HG03097 (cell line): ENCODE measurements around the gene TMUB2.

Experiments used
- ATAC-seq: cut with Tn5 transposase; IDR thresholded peaks from one replicate; pipeline ENCODE4 v1.9.1; 2021; ENCODE audit not compliant: unreplicated experiment, low FRiP score

The TMUB2 gene

GRCh38 chr17:44176671-44177501 lies 9.9 kb upstream of the TMUB2 start:
- no peak for ATAC-seq

- ATAC-seq, result no peak
Measured at GRCh38 chr17:44177640-44178039, 9.1 kb upstream of the TMUB2 start.

- ATAC-seq, result no peak
Measured at GRCh38 chr17:44178133-44178532, 8.6 kb upstream of the TMUB2 start.

- no peak for ATAC-seq
Measured at GRCh38 chr17:44183024-44183423, 3.7 kb upstream of the TMUB2 start.

- ATAC-seq, result no peak
Measured at GRCh38 chr17:44184212-44184810, 2.5 kb upstream of the TMUB2 start.

GRCh38 chr17:44187131-44187899 lies 543 bp downstream of the TMUB2 start:
- peak; percentile 28 for ATAC-seq

- no peak for ATAC-seq
Measured at GRCh38 chr17:44188576-44189403, 2.0 kb downstream of the TMUB2 start.

- no peak for ATAC-seq
Measured at GRCh38 chr17:44190481-44190880, 3.7 kb downstream of the TMUB2 start.

GRCh38 chr17:44191369-44191768 lies 4.6 kb downstream of the TMUB2 start:
- no peak for ATAC-seq

GRCh38 chr17:44191941-44192496 lies 5.2 kb downstream of the TMUB2 start:
- no peak for ATAC-seq

GRCh38 chr17:44192750-44193149 lies 6.0 kb downstream of the TMUB2 start:
- no peak for ATAC-seq

GRCh38 chr17:44193326-44194084 lies 6.7 kb downstream of the TMUB2 start:
- ATAC-seq, result no peak

- no peak for ATAC-seq
Measured at GRCh38 chr17:44197107-44197506, 10.3 kb downstream of the TMUB2 start.

GRCh38 chr17:44197980-44198720 lies 11.4 kb downstream of the TMUB2 start:
- no peak for ATAC-seq

- peak; percentile 19 for ATAC-seq
Measured at GRCh38 chr17:44198721-44199552, 12.2 kb downstream of the TMUB2 start.

- peak; percentile 57 for ATAC-seq
Measured at GRCh38 chr17:44199553-44200477, 13.0 kb downstream of the TMUB2 start, which contains the start of gene ATXN7L3. ATXN7L3 (minus strand) TSS chr17:44199884; CDS start chr17:44198070, 1,814 bp downstream.
